ENCODE results near the gene CMTR2. TPM values are rescaled to one million over a fixed set of nuclear protein-coding genes. Genes with fewer than 3 reads are reported as not detected.
A peak's percentile ranks its signal among the peaks of the same experiment; 100 is the strongest.

The CMTR2 gene
- polyA plus RNA-seq, 2 donors, result 8.8 to 9.8 TPM

DNA sequence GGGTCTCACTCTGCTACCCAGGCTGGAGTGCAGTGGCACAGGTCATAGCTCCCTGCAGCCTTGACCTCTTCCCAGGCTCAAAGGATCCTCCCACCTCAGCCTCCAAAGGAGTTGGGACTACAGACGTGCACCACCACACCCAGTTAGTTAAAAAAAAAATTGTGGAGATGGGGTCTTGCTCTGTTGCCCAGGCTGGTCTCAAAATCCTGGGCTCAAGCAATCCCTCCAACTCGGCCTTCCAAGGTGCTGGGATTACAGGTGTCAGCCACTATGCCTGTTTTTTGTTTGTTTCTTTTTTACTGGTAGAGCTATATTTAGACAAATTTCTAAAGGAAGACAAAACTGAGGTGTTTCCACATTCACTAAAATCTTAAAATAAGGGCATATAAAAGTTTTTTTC is 1.7 kb downstream of the CMTR2 start:
- peak overlapping the region in 1 of 2 donors; percentile 3 for H3K4me3 ChIP-seq (ENCODE audit: low read depth in 1 of 2, low read length in 2 of 2)
- no peaks in the 10 kb centered on the region for H3K9me3 ChIP-seq (ENCODE audit: control insufficient read depth in 2 of 2, insufficient read depth in 1 of 2, low read depth in 1 of 2, low read length in 1 of 2)
- 88 to 89% methylated on average over 2 of the region's 2 CpGs for WGBS, 2 donors
- peaks cover 5% of the 10 kb centered on the region in 2 donors for H3K36me3 ChIP-seq (ENCODE audit: control insufficient read depth in 2 of 2, insufficient read depth in 2 of 2, low read length in 1 of 2)
- H3K4me1 ChIP-seq (ENCODE audit: control insufficient read depth in 2 of 2, insufficient read depth in 2 of 2, low read length in 1 of 2), result peaks cover 0 to 4% of the 10 kb centered on the region in 2 donors
- no peaks in the 10 kb centered on the region for H3K27me3 ChIP-seq (ENCODE audit: control insufficient read depth in 1 of 2, insufficient read depth in 2 of 2, low read length in 2 of 2)
- no peak overlapping the region for H3K27ac ChIP-seq (ENCODE audit: low read depth in 2 of 2, low read length in 1 of 2)

DNA sequence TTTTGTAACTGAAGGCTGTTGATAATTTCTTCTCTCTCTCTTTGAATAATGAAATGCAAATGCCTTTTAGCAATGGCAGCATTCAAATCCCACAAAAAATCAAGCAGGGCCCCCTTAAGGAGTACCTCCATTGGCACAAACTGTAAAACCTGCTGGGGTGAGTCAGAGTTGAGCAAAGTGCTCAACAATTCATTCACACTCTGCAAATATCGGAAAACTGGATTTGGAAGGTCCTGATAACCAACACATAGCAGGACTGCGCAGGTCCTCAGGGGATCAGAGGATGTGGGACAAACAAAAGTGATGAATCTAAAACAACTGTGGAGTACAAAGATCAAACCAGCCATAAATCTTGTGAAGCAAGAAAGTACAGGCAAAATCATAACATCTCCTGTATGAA is 5.6 kb downstream of the CMTR2 start:
- Histone ChIP-seq H3K27me3 (ENCODE audit: control insufficient read depth in 1 of 2, insufficient read depth in 2 of 2, low read length in 2 of 2) (no peaks in the 10 kb centered on the region), H3K9me3 (ENCODE audit: control insufficient read depth in 2 of 2, insufficient read depth in 1 of 2, low read depth in 1 of 2, low read length in 1 of 2) (no peaks in the 10 kb centered on the region), H3K4me3 (ENCODE audit: low read depth in 1 of 2, low read length in 2 of 2) (no peak overlapping the region), H3K4me1 (ENCODE audit: control insufficient read depth in 2 of 2, insufficient read depth in 2 of 2, low read length in 1 of 2) (no peaks in the 10 kb centered on the region), H3K27ac (ENCODE audit: low read depth in 2 of 2, low read length in 1 of 2) (no peak overlapping the region), H3K36me3 (ENCODE audit: control insufficient read depth in 2 of 2, insufficient read depth in 2 of 2, low read length in 1 of 2) (peaks cover 5% of the 10 kb centered on the region in 2 donors)
- 90 to 92% methylated on average over 2 of the region's 2 CpGs for WGBS, 2 donors

DNA sequence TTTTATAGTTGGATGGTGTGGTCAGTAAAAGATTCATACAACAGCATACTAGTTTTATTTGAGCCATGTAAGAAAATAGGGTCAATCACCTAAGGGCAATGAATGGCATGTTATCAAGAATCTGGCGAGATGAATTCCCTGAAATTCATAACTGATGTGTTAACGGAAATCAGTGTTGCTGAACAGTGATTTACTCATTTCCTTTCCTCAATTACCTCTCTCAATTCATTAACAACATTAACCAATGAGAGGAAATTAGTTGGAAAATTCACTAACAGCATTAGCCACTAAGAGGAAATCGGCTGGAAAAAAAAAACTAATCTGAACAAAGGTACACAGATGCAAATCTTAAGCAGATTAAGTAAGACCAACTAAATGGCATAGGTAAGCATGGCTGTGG is 6.3 kb downstream of the CMTR2 start:
- Histone ChIP-seq H3K4me1 (ENCODE audit: control insufficient read depth in 2 of 2, insufficient read depth in 2 of 2, low read length in 1 of 2) (no peaks in the 10 kb centered on the region), H3K36me3 (ENCODE audit: control insufficient read depth in 2 of 2, insufficient read depth in 2 of 2, low read length in 1 of 2) (peaks cover 5% of the 10 kb centered on the region in 2 donors), H3K27ac (ENCODE audit: low read depth in 2 of 2, low read length in 1 of 2) (no peak overlapping the region), H3K27me3 (ENCODE audit: control insufficient read depth in 1 of 2, insufficient read depth in 2 of 2, low read length in 2 of 2) (no peaks in the 10 kb centered on the region), H3K9me3 (ENCODE audit: control insufficient read depth in 2 of 2, insufficient read depth in 1 of 2, low read depth in 1 of 2, low read length in 1 of 2) (no peaks in the 10 kb centered on the region), H3K4me3 (ENCODE audit: low read depth in 1 of 2, low read length in 2 of 2) (no peak overlapping the region)
- 86 to 92% methylated on average over 3 of the region's 3 CpGs for WGBS, 2 donors

DNA sequence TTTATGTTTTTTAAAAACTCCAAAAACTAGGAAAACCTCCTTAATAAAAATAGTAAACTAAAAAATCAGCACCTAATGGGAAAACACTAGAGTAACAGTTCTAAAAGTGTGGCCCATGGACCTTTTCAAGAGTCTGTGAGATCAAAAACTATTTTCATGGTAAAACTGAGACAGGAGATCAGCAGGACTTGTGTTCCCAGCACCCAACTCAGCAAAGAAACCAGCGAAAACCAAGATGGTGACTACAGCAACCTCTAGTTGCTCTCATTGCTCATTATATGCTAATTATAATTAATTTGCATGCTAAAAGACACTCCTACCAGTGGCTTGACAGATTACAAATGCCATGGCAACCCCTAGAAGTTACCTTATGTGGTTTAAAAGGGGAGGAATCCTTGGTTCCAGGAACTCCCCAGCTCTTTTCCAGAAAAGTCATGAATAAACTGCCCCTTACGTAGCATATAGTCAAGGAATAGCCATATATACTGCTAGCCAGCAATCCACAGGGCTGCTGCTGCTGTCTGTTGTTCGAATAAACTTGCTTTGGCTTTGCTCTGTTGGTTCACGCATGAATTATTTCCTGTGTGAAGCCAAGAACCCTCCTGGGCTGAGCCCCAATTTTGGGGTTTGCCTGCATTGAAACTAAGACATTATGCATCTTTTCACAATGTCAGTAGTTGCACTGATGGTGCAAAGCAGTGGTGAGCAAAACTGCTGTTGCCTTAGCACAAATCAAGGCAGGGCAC is 12.4 kb downstream of the CMTR2 start:
- no peaks in the 10 kb centered on the region for H3K27me3 ChIP-seq (ENCODE audit: control insufficient read depth in 1 of 2, insufficient read depth in 2 of 2, low read length in 2 of 2)
- WGBS, 2 donors, result 77 to 80% methylated on average over 4 of the region's 4 CpGs
- H3K4me3 ChIP-seq (ENCODE audit: low read depth in 1 of 2, low read length in 2 of 2), result no peak overlapping the region
- no peaks in the 10 kb centered on the region for H3K4me1 ChIP-seq (ENCODE audit: control insufficient read depth in 2 of 2, insufficient read depth in 2 of 2, low read length in 1 of 2)
- no peak overlapping the region for H3K27ac ChIP-seq (ENCODE audit: low read depth in 2 of 2, low read length in 1 of 2)
- no peaks in the 10 kb centered on the region for H3K36me3 ChIP-seq (ENCODE audit: control insufficient read depth in 2 of 2, insufficient read depth in 2 of 2, low read length in 1 of 2)
- no peaks in the 10 kb centered on the region for H3K9me3 ChIP-seq (ENCODE audit: control insufficient read depth in 2 of 2, insufficient read depth in 1 of 2, low read depth in 1 of 2, low read length in 1 of 2)

DNA sequence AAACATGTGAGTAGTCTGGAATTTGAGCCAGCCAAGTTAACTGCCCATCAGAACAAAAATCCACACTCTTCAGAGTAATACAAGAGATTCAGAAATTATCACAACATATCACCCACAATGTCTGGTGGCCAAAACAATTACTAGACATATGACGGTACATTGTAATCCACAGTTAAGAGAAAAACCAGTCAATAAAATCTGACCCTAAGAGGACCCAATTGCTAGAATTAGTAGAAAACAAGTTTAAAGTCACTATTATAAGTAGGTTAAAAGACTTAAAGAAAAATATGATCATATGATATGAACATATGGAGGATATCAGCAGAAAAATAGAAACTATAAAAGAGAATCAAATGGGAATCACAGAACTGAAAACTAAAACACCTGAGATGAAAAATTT is 15.8 kb downstream of the CMTR2 start:
- Histone ChIP-seq H3K9me3 (ENCODE audit: control insufficient read depth in 2 of 2, insufficient read depth in 1 of 2, low read depth in 1 of 2, low read length in 1 of 2) (no peaks in the 10 kb centered on the region), H3K27ac (ENCODE audit: low read depth in 2 of 2, low read length in 1 of 2) (no peak overlapping the region), H3K4me1 (ENCODE audit: control insufficient read depth in 2 of 2, insufficient read depth in 2 of 2, low read length in 1 of 2) (no peaks in the 10 kb centered on the region), H3K4me3 (ENCODE audit: low read depth in 1 of 2, low read length in 2 of 2) (no peak overlapping the region), H3K36me3 (ENCODE audit: control insufficient read depth in 2 of 2, insufficient read depth in 2 of 2, low read length in 1 of 2) (no peaks in the 10 kb centered on the region), H3K27me3 (ENCODE audit: control insufficient read depth in 1 of 2, insufficient read depth in 2 of 2, low read length in 2 of 2) (no peaks in the 10 kb centered on the region)
- 96 to 98% methylated on average over 1 of the region's 1 CpG for WGBS, 2 donors

DNA sequence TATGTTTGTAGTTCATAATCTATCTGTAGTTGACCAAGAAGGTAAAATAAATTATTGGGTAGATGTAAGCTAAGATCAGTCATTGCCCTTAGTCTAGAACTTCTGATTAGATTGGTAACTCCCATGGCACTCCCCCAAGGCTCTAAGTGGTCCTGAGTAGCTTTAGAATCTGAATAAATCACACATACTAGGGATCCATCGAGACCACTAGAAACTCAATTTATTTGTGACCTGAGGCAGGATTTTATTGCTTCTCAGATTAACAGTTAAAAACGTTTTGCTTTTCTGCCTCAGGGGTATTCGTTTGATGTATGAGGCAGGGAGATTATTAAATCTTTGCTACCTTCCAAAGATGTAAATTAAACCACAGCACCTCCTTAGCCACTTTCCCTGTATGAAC is 24.9 kb downstream of the CMTR2 start:
- no peaks in the 10 kb centered on the region for H3K9me3 ChIP-seq (ENCODE audit: control insufficient read depth in 2 of 2, insufficient read depth in 1 of 2, low read depth in 1 of 2, low read length in 1 of 2)
- WGBS, 2 donors, result 37 to 48% methylated on average over 3 of the region's 3 CpGs
- no peak overlapping the region for H3K4me3 ChIP-seq (ENCODE audit: low read depth in 1 of 2, low read length in 2 of 2)
- no peaks in the 10 kb centered on the region for H3K27me3 ChIP-seq (ENCODE audit: control insufficient read depth in 1 of 2, insufficient read depth in 2 of 2, low read length in 2 of 2)
- H3K27ac ChIP-seq (ENCODE audit: low read depth in 2 of 2, low read length in 1 of 2), result no peak overlapping the region
- H3K4me1 ChIP-seq (ENCODE audit: control insufficient read depth in 2 of 2, insufficient read depth in 2 of 2, low read length in 1 of 2), result no peaks in the 10 kb centered on the region
- no peaks in the 10 kb centered on the region for H3K36me3 ChIP-seq (ENCODE audit: control insufficient read depth in 2 of 2, insufficient read depth in 2 of 2, low read length in 1 of 2)

DNA sequence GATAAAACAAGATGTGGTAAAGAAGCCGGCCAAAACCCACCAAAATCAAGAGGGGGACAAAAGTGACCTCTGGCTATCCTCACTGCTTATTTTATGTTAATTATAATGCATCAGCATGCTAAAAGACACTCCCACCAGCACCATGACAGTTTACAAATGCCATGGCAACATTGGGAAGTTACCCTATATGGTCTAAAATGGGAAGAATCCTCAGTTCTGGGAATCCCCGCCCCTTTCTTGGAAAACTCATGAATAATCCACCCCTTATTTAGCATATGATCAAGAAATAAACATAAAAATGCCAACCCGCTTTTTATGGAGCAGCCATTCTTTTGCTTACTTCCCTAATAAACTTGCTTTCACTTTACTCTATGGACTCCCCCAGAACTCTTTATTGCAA is 25.6 kb downstream of the CMTR2 start:
- H3K9me3 ChIP-seq (ENCODE audit: control insufficient read depth in 2 of 2, insufficient read depth in 1 of 2, low read depth in 1 of 2, low read length in 1 of 2), result no peaks in the 10 kb centered on the region
- no peaks in the 10 kb centered on the region for H3K36me3 ChIP-seq (ENCODE audit: control insufficient read depth in 2 of 2, insufficient read depth in 2 of 2, low read length in 1 of 2)
- H3K27me3 ChIP-seq (ENCODE audit: control insufficient read depth in 1 of 2, insufficient read depth in 2 of 2, low read length in 2 of 2), result no peaks in the 10 kb centered on the region
- WGBS, 2 donors, result 73 to 87% methylated on average over 3 of the region's 3 CpGs
- H3K4me3 ChIP-seq (ENCODE audit: low read depth in 1 of 2, low read length in 2 of 2), result no peak overlapping the region
- H3K27ac ChIP-seq (ENCODE audit: low read depth in 2 of 2, low read length in 1 of 2), result no peak overlapping the region
- H3K4me1 ChIP-seq (ENCODE audit: control insufficient read depth in 2 of 2, insufficient read depth in 2 of 2, low read length in 1 of 2), result no peaks in the 10 kb centered on the region

DNA sequence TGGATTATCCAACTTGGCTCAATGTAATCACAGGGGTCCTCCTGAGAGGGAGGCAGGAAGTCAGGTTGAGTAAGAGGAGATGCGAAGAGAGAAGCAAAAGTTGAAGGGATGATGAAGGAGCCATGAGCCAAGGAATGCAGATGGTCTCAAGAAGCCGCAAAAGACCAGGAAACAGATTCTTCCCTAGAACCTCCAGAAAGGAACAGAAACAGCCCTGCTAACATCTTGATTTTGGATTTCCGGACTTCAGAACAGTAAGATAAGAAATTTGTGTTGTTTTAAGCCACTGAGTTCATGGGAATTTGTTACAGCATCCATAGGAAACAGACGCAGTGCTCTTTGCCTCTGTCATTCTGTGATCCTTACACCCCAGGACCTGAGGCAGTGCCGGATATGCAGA is 26.8 kb downstream of the CMTR2 start:
- 86 to 87% methylated on average over 5 of the region's 5 CpGs for WGBS, 2 donors
- H3K4me1 ChIP-seq (ENCODE audit: control insufficient read depth in 2 of 2, insufficient read depth in 2 of 2, low read length in 1 of 2), result no peaks in the 10 kb centered on the region
- no peak overlapping the region for H3K4me3 ChIP-seq (ENCODE audit: low read depth in 1 of 2, low read length in 2 of 2)
- H3K36me3 ChIP-seq (ENCODE audit: control insufficient read depth in 2 of 2, insufficient read depth in 2 of 2, low read length in 1 of 2), result no peaks in the 10 kb centered on the region
- no peak overlapping the region for H3K27ac ChIP-seq (ENCODE audit: low read depth in 2 of 2, low read length in 1 of 2)
- H3K27me3 ChIP-seq (ENCODE audit: control insufficient read depth in 1 of 2, insufficient read depth in 2 of 2, low read length in 2 of 2), result no peaks in the 10 kb centered on the region
- H3K9me3 ChIP-seq (ENCODE audit: control insufficient read depth in 2 of 2, insufficient read depth in 1 of 2, low read depth in 1 of 2, low read length in 1 of 2), result no peaks in the 10 kb centered on the region

DNA sequence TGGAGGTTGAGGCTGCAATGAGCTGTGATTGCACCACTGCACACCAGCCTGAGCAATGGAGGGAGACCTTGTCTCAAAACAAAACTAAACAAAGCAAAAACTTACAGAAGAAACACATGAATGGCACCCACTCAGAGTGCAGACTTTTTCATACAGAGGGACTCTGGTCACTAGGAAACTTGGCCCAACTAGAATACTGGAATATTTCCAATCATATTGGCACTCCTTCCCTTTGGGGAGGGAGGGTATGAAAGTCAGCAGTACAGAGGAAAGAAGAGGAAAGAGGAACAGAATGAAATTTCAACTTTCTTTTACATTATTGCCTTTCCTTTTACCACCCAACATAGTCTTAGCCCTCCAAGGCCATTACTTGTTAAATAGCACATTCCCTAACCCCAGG is 28.2 kb downstream of the CMTR2 start:
- Histone ChIP-seq H3K4me3 (ENCODE audit: low read depth in 1 of 2, low read length in 2 of 2) (no peak overlapping the region), H3K9me3 (ENCODE audit: control insufficient read depth in 2 of 2, insufficient read depth in 1 of 2, low read depth in 1 of 2, low read length in 1 of 2) (no peaks in the 10 kb centered on the region), H3K36me3 (ENCODE audit: control insufficient read depth in 2 of 2, insufficient read depth in 2 of 2, low read length in 1 of 2) (no peaks in the 10 kb centered on the region), H3K27me3 (ENCODE audit: control insufficient read depth in 1 of 2, insufficient read depth in 2 of 2, low read length in 2 of 2) (no peaks in the 10 kb centered on the region), H3K4me1 (ENCODE audit: control insufficient read depth in 2 of 2, insufficient read depth in 2 of 2, low read length in 1 of 2) (no peaks in the 10 kb centered on the region), H3K27ac (ENCODE audit: low read depth in 2 of 2, low read length in 1 of 2) (no peak overlapping the region)

DNA sequence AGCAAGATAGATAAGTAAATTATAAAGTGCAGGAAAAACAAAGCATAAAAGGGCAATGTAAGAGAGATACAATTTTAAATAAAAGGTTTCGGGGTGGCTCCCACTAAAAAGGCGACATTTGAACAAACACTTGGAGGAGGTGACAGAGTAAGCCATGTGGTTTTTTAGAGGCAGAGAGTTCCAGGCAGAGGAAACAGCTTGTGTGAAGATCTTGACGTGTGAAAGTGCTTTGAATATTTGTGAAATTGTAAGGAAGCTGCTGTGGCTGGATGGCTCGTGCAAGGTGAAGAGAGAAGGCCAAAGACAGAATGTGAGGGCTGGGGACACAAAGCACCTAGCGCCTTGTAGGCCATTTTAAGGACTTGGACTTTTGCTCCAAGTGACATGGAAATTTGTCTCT is 30.1 kb downstream of the CMTR2 start:
- H3K9me3 ChIP-seq (ENCODE audit: control insufficient read depth in 2 of 2, insufficient read depth in 1 of 2, low read depth in 1 of 2, low read length in 1 of 2), result no peaks in the 10 kb centered on the region
- H3K4me1 ChIP-seq (ENCODE audit: control insufficient read depth in 2 of 2, insufficient read depth in 2 of 2, low read length in 1 of 2), result no peaks in the 10 kb centered on the region
- H3K4me3 ChIP-seq (ENCODE audit: low read depth in 1 of 2, low read length in 2 of 2), result no peak overlapping the region
- no peaks in the 10 kb centered on the region for H3K27me3 ChIP-seq (ENCODE audit: control insufficient read depth in 1 of 2, insufficient read depth in 2 of 2, low read length in 2 of 2)
- WGBS, 2 donors, result 70 to 71% methylated on average over 5 of the region's 5 CpGs
- no peaks in the 10 kb centered on the region for H3K36me3 ChIP-seq (ENCODE audit: control insufficient read depth in 2 of 2, insufficient read depth in 2 of 2, low read length in 1 of 2)
- H3K27ac ChIP-seq (ENCODE audit: low read depth in 2 of 2, low read length in 1 of 2), result no peak overlapping the region

Measured in esophagus (tissue), 2 donors.